GM18870 (cell line): ENCODE data around the gene PFN1.
"Not testable (repeated sequence)": the region's sequence is repeated elsewhere in the genome, so short reads cannot be mapped to it uniquely, and the experiment has no call there.

Source experiments
- ATAC-seq: cut with Tn5 transposase; IDR thresholded peaks from one replicate; pipeline ENCODE4 v1.9.1; 2021; ENCODE audit warnings: moderate library complexity; ENCODE audit not compliant: unreplicated experiment

PFN1 gene

DNA sequence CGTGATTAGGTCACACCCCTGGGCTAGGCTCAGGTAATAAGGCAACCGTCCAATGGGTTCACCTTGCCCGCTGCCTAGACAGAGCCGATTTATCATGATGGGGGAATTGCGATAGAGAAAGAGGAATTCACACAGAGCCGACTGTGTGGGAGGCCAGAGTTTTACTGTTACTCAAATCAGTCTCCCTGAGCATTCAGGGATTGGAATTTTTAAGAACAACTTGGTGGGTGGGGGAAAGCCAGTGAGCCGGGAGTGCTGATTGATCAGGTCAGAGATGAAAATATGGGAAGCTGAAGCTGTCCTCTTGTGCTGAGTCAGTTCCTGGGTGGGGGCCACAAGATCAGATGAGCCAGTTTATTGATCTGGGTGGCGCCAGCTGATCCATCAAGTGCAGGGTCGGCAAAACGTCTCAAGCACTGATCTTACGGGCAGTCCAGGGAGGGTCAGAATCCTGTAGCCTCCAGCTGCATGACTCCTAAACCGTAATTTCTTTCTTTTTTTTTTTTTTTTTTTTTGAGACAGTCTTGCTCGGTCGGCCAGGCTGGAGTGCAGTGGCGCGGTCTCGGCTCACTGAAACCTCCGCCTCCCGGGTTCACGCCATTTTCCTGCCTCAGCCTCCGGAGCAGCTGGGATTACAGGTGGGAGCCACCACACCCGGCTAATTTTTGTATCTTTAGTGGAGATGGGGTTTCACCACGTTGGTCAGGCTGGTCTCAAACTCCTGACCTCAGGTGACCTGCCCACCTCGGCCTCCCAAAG, 21.6 kb downstream of the PFN1 start:
- ATAC-seq: not testable (repeated sequence)

DNA sequence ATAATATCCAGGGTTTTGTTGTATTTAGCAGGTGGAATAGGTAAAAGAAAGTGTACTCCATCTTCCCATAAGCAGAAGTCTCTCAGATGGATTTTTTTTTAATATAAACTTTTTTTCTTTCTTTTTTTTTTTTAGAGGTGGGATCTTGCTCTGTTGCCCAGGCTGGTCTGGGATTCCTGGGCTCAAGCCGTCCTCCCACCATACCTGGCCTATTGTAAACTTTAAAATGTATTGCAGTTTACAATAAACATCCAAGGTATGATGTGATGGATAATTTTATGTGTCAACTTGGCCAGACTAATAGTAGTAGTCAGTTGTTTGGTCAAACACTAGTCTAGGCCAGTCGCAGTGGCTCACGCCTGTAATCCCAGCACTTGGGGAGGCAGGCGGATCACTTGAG, 27.0 kb downstream of the PFN1 start:
- ATAC-seq: no peak

DNA sequence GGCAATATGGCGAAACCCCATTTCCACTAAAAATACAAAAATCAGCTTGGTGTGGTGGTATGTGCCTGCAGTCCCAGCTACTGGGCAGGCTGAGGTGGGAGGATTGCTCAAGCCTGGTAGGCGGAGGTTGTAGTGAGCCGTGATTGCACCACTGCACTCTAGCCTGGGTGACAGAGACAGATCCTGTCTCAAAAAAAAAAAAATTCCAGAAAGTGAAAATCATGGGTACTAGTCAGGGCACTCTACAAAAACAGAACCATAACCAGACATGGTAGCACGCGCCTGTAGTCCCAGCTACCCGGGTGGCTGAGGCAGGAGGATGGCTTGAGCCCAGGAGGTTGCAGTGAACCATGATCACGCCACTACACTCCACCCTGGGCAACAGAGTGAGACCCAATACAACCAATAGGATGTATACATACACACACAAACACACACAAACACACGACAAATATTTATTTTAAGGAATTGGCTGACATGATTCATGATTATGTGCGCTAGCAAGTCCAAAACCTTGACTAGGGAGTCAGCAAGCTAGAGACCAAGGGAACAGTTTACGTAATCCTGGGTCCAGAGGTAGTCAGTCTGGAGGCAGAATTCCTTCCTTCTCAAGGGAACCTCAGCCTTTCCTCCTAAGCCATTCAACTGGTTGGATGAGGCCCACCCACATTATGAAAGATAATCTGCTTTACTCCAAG, 27.8 kb downstream of the PFN1 start:
- no peak for ATAC-seq

DNA sequence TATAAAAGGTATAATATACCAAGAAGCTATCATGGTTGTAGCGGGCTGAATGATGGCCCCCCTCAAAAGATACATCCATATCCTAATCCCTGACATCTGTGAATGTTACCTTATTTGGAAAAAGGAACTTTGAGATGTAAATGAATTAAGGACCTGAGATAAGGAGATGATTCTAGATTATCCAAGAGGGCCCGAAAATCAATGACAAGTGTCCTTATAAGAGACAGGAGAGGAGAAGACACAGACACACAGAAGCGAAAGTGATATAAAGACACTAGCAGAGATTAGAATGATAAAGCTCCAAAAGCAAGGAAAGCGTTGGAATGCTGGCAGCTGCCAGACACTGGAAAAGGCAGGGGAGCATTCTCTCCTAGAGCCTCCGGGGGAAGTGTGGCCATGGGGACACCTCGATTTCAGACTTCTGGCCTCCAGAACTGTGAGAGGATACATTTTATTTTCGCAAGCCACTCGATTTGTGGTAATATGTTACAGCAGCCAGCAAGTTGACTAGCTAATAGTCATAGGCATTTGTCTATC, 28.8 kb downstream of the PFN1 start:
- no peak for ATAC-seq

DNA sequence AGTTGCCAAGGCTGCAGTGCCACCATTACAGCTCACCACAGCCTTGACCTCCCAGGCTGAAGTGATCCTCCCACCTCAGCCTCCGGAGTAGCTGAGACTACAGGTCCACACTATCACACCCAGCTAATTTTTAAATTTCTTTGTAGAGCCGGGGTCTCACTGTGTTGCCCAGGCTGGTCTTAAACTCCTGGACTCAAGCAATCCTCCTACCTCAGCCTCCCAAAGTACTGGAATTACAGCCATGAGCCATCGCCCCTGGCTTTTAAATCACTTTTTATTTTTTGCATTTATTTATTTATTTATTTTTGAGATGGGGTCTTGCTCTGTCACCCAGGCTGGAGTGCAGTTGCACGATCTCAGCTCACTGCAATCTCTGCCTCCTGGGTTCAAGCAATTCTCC, 33.8 kb downstream of the PFN1 start:
- ATAC-seq: not testable (repeated sequence)

DNA sequence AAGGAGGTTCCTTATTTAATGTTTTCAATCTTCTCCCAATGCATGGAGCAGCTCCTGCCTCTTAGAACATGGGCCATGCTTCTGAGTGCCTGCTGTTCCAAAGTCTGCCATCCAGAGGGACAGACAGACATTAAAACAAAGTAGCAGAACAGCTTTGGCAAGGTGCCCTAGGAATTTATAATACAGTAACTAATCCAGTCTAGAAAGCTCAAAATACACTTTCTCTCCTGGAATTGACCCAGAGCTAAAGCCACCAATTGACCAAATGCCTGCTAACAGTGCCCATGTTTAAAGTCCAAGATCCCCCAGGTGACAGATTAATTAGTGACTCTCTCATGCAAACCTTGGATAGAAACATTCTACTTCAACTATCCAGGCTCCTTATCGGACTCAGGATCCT, 34.3 kb downstream of the PFN1 start:
- no peak for ATAC-seq

DNA sequence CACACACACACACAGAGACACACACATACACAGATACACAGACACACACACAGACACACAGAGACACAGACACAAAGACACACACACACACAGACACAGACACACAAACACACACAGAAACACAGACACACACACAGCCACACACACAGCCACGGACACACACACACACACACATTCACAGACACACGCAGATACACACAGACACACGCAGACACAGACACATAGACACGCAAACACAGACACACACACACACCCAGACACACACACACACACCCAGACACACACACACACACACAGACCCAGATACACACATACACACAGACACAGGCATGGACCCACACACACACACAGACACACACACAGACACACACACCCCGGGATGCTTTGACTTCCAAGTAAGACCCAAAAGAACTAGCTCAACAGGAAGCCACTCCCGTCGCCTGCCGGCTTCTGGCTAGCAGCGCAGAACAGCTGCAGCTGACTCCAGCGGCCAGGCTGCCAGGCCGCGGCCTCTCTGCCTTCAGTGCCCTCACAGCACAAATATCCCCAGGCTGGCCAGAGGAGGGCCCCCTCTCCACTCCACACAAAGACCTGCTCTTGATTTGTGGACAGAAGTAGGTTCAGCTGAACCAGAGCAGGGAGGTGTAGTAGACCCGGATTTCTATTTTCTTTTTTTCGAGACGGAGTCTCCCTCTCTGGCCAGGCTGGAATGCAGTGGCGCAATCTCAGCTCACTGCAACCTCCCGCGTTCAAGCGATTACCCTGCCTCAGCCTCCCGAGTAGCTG, 39.4 kb downstream of the PFN1 start:
- no peak for ATAC-seq

DNA sequence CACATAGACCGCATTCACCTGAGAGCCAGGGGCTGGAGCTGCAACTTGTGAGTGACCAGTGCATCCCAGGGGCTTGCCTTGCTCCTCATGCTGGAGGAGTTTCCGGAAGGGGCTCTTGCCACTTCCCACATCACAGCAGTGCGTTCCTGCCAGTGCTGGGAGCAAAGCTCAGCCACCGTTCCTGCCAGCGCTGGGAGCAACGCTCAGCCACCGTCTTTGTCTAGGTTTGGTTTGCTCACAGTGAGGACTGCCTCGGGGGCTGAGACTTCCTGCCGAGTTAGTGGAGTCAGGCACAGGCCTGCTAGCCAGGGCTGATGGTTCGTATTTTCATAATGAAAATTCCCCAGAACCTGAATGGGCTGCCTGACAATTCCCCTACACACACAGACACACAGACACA, 40.0 kb downstream of the PFN1 start:
- ATAC-seq: no peak

DNA sequence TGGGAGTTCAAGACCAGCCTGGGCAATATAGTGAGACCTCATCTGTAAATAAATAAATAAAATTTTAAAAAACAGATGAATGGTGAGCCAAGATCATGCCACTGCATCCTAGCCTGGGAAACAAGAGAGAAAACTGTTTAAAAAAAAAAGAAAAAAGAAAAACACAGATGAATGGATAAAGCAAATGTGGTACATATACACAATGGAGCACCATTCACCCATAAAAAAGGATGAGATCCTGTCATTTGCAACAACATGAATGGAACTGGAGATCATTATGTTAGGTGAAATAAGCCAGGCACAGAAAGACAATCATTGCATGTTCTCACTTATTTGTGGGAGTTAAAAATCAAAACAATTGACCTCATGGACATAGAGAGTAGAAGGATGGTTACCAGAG, 41.7 kb downstream of the PFN1 start:
- not testable (repeated sequence) for ATAC-seq

DNA sequence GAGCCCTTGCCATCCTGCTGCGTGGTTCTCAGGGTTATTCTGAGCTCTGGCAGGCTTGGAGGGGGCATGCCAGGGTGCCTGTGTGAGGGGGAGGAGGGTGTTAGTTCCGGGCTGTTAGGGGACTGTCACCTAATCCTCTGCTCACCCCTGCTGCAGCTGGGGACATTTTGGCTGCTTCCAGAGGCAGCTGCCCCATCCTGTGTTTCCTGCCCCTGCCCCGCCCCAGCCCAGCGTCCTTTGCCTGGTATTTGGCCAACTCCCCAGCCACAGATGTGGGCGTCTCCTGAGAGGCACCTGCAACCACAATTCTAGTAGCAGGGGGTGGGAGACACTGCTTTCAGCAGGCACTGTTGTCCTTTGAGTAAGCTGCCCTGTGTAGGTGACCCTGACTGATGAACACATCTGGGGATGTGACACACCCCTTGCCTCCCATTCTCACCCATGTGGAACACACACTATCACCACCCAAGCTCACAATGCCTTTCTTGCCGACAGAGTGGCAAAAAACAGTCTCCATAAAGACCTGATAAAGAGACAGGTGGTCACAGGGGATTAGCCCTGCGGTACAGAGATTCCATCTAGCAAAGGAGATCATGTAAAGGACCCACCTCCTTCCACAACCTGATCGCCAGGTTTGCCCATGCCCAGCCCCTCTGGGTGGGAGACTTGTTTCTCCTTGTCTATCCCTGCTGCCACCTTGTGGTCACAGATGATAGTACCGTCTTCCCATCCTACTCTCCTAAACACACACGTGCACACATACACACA, 45.1 kb downstream of the PFN1 start, which contains the start of gene CHRNE:
Gene CHRNE, minus strand, starts transcription at position 48 of the 768 bp plus-strand sequence. Its CDS starts 35 bp downstream, at position 13.
- no peak for ATAC-seq

DNA sequence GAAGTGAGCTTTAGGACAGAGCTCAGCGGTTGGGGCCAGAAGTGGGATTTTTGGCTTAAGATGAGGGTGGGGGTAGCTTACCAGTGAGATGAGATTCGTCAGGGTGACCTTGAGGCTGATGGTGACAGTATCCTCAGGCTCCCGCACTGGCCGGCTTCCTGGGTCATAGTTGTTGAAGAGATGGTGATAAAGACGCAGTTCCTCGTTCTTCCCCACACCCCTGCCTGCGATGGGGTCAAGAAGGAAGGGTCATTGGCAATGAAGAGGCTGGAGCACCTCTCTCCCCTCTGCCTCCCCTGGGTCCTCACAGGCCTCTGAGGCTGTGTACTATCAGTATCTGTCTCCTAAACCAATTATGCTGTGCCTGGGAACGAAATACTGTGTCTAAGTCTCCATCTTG, 45.8 kb downstream of the PFN1 start:
- ATAC-seq: no peak

DNA sequence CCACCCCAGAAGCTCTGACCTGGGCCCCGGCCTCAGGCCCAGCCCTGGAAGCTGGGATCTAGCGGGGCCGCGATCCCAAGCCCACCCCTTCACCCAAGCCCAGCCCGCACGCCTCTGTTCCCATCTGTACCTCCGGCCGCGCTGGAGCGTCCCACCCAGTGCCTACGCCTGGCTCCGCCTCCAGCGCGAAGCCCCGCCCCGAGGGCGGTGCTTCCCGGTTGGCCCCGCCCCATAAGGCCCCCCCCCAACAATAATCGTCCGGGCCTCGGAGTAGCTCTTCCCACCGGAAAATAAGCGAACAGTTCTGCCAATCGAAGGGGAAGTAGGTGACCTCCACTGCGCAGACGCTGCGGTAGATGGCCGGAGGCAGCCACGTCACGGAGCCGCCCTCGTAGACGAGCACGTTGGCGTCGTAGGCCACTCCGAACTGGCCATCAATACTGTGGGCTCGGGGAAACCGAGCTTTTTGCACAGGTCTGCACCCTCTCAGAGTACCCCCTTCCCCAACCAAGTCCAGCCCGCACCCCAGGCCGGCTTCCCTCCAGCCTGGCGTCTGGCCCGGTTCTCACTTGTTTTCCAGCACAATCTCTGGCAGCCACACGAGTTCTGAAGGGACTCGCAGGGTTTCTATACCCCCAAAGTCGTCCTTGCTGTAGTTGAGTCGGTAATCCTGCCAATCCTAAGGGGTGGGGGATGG, 46.5 kb downstream of the PFN1 start:
- no peak for ATAC-seq

DNA sequence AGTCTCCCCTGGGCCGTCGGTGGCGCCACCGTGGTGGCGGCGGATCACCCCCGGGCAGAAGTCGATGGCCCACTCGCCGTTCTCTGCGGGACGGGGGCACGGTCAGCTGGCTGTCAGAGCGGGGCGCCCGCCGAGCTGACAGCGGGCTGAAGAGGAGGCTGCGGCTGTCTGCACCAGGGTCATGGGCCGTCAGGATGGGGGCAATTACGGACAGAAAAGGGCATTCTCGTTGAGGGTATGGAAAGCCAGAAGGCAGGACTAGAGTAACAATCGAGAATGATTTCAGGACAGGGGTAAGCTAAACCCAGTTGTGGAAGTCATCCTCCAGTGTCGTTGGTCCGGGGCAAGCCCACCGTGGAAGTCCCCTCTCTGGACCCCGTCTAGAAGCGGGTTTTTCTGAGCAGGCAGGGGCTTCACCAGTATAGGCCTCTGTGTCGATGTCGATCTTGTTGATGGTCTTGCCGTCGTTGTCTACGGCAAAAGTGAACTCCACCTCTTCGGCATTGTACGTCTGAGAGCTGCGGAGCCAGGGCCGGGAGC, 47.2 kb downstream of the PFN1 start:
- no peak for ATAC-seq

DNA sequence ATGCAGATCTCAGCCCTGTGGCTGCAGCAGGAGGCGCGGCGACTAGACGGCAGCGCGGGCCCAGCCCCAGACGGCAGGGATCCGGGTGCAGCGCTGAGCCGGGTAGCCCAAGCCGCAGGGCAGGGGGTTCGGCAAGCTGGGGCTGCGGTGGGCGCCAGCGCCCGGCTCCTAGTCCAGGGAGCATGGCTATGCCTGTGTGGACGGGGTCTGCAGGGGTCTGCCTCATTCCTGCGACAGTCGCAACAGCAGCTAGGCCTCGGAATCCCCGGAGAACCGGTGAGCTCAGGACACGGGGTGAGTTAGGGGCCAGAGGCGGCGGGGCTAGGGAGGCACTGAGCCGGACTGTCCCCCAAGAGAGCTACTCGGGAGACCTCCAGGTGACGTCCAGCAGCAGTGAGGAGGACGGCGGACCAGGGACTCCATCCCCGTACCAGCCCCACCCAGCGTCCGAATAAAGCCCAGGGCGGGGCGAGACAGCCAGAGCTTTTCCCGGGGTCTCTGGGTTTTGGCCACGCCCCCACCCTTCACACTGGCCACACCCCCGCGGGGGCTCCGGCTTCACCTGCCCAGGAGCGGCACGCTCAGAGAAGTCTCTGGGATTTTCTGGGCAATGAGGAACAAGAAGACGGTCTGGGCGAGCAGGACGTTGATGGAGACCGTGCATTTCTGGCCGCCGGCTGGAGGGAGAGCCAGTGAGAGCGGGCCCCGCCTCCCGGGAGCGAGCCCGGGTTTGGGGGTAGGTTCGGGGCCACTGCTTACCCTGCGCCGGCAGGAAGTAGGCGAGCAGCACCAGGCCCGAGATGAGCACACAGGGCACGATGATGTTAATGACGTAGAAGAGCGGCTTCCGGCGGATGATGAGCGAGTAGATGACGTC, 47.9 kb downstream of the PFN1 start:
- no peak for ATAC-seq

DNA sequence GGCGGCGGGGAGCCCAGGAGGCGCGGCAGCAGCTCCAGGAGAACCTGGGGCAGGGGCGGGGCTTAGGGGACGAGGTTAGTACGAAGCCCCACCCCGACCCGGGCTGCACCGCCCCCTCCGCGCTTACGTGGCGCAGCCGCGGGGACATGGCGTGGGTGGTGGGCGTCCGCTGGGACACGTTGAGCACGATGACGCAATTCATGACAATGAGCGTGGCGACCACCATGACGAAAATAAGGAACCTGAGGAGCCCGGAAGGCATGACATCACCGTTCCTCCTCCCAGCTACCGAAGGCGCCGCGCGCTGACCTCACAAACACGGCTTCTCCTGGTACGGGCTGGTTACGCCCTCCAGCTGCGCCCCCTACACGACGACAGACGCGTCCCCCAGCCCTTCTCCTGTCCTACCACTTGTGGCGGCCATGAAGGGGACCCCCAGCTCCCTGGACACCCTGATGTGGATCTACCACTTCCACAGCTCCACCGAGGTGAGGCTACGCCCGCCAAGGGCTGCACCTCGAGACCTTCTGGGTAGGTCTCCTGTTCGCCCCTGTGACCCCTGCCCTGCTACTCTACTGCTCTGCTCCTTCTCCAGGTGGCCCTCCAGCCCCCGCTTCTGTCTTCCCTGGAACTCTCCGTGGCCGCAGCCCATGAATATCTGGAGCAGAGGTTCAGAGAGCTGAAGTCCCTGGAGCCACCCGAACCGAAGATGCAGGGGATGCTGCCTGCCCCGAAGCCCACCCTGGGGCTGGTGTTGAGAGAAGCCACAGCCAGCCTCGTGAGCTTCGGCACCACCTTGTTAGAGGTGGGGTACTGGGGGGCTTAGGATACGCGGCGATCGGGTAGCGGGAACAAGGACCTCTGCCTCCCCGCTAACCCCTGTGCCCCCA, 48.7 kb downstream of the PFN1 start, which contains the start of gene C17orf107:
Gene C17orf107, plus strand, starts transcription at position 196 of the 890 bp plus-strand sequence. Its CDS starts 227 bp downstream, at position 423.
- no peak for ATAC-seq

DNA sequence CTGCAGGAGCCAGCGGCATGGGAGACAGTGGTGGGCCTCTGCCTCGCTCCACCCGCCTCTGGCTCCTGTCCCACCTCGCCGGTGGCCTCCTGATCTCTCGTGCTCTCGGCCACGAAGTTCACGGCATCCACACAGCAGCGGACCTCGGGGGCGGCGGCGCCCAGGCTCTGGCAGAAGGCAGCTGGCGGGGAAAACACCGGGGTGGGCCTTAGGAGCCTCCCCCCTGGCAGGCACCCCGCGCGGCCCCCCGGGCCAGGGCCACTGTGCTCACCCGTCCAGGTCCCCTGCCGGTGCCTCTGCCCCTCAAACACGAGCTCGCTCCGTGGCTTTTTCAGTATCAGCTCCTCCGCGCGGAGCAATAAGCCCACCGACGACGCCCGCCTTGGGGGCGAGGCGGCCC, 49.4 kb downstream of the PFN1 start:
- no peak for ATAC-seq

DNA sequence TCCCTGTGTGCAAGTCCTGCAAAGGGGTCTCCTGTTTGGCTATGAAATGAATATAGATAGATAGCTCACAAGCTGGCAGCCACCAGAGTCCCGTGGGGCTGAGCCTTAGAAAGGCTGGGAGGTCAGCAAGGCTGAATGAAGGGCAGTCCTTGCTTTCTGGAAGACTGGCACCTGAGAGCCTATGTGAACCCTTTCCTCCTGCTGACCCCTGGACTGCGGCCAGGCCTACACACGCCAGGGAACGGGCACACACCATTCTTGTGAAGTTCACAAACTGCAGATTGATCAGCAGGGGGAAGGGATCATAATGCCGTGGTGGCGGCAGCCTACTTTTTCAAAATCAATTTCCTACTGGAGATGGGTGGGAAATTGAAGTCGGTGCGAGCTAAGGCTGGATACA, 50.0 kb downstream of the PFN1 start:
- no peak for ATAC-seq

DNA sequence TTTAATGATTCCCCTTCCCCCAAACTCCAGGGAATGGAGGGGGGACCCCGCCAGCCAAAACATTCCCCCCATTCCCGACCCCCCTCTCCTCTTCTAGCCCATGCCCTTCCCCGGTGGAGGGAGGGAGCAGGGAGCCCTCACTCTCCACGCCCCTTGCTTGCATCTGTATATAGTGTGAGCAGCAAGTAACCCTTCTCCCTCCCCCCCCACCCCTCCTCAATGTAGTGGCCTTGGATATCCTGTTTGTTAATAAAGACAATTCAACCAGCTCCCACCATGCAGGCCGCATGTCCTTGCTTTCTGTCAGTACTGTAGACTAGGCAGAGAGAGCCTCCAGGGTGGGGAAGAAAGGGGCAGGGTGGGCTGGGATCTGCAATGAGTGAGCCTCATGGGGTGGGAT, 50.5 kb downstream of the PFN1 start:
- no peak for ATAC-seq
